Neuron (in vitro differentiated cells): ENCODE results near the gene LCNL1.

Experiments
- H2AFZ ChIP-seq: one replicate; pipeline ENCODE4 v1.6.1; 2013; ENCODE audit warnings: low read depth, mild to moderate bottlenecking, inconsistent platforms, low read length, moderate library complexity
- H3K27me3 ChIP-seq: one replicate; pipeline ENCODE4 v1.6.1; 2013; ENCODE audit warnings: low read length; ENCODE audit not compliant: insufficient read depth
- H3K36me3 ChIP-seq: one replicate; pipeline ENCODE4 v1.6.1; 2013; ENCODE audit warnings: low read length; ENCODE audit not compliant: insufficient read depth
- H3K4me1 ChIP-seq: one replicate; pipeline ENCODE4 v1.6.1; 2013; ENCODE audit warnings: low read length; ENCODE audit not compliant: insufficient read depth
- H3K4me3 ChIP-seq: 2 replicates; pipeline ENCODE4 v1.5.1; 2013; ENCODE audit warnings: mild to moderate bottlenecking, low read length, moderate library complexity
- H3K9me3 ChIP-seq: one replicate; pipeline ENCODE4 v1.6.1; 2013; ENCODE audit warnings: low read length

The LCNL1 gene

GRCh38 chr9:136990242-136990911 lies 7.6 kb downstream of the LCNL1 start:
- Histone ChIP-seq H3K4me1 (peaks cover 12% of the 10 kb centered on the region), H3K36me3 (peaks cover 12% of the 10 kb centered on the region), H3K4me3 (no peak overlapping the region), H2AFZ (no peak overlapping the region), H3K9me3 (no peaks in the 10 kb centered on the region), H3K27me3 (no peaks in the 10 kb centered on the region)

- Histone ChIP-seq H3K36me3 (peaks cover 12% of the 10 kb centered on the region), H3K9me3 (no peaks in the 10 kb centered on the region), H2AFZ (peak within 1 kb of the TSS; percentile 42), H3K4me1 (peaks cover 12% of the 10 kb centered on the region), H3K4me3 (peak within 1 kb of the TSS; percentile 67), H3K27me3 (no peaks in the 10 kb centered on the region)
These were observed 9.4 kb downstream of the LCNL1 start, which contains the start of gene PAXX for GRCh38 chr9:136991993-136992818. PAXX (plus strand) TSS chr9:136992422; CDS start chr9:136992444, 22 bp downstream.

- Histone ChIP-seq H3K4me1 (peaks cover 12% of the 10 kb centered on the region), H2AFZ (no peak overlapping the region), H3K27me3 (no peaks in the 10 kb centered on the region), H3K4me3 (peak overlapping the region; percentile 67), H3K9me3 (no peaks in the 10 kb centered on the region), H3K36me3 (peaks cover 12% of the 10 kb centered on the region)
These were observed 10.1 kb downstream of the LCNL1 start for GRCh38 chr9:136992819-136993369.

- Histone ChIP-seq H3K36me3 (peaks cover 12% of the 10 kb centered on the region), H3K4me3 (no peak overlapping the region), H3K4me1 (peaks cover 12% of the 10 kb centered on the region), H3K27me3 (no peaks in the 10 kb centered on the region), H3K9me3 (no peaks in the 10 kb centered on the region), H2AFZ (no peak overlapping the region)
These were observed 11.5 kb downstream of the LCNL1 start for GRCh38 chr9:136994180-136994887.

- Histone ChIP-seq H3K4me3 (no peak overlapping the region), H3K9me3 (no peaks in the 10 kb centered on the region), H2AFZ (no peak overlapping the region), H3K4me1 (peaks cover 8% of the 10 kb centered on the region), H3K36me3 (peaks cover 12% of the 10 kb centered on the region), H3K27me3 (no peaks in the 10 kb centered on the region)
These were observed 12.1 kb downstream of the LCNL1 start for GRCh38 chr9:136994888-136995230.

GRCh38 chr9:136995362-136995761 lies 12.6 kb downstream of the LCNL1 start:
- Histone ChIP-seq H3K4me1 (peaks cover 7% of the 10 kb centered on the region), H3K9me3 (no peaks in the 10 kb centered on the region), H3K27me3 (no peaks in the 10 kb centered on the region), H2AFZ (no peak overlapping the region), H3K36me3 (peaks cover 12% of the 10 kb centered on the region), H3K4me3 (no peak overlapping the region)

- H3K9me3 ChIP-seq = no peaks in the 10 kb centered on the region
- H3K4me3 ChIP-seq = no peak overlapping the region
- H3K27me3 ChIP-seq = no peaks in the 10 kb centered on the region
- H3K36me3 ChIP-seq = peaks cover 12% of the 10 kb centered on the region
- H3K4me1 ChIP-seq = peaks cover 7% of the 10 kb centered on the region
- H2AFZ ChIP-seq = no peak overlapping the region
These were observed 13.0 kb downstream of the LCNL1 start for GRCh38 chr9:136995772-136996311.

GRCh38 chr9:136996361-136997292 lies 13.8 kb downstream of the LCNL1 start, which contains the start of gene CLIC3:
CLIC3 (minus strand) TSS chr9:136996568; CDS start chr9:136996543, 25 bp downstream.
- Histone ChIP-seq H3K27me3 (no peaks in the 10 kb centered on the region), H2AFZ (no peak within 1 kb of the TSS), H3K4me1 (peaks cover 7% of the 10 kb centered on the region), H3K4me3 (no peak within 1 kb of the TSS), H3K36me3 (peaks cover 12% of the 10 kb centered on the region), H3K9me3 (no peaks in the 10 kb centered on the region)

- no peak overlapping the region for H3K4me3 ChIP-seq
- no peaks in the 10 kb centered on the region for H3K9me3 ChIP-seq
- H2AFZ ChIP-seq = no peak overlapping the region
- H3K4me1 ChIP-seq = peaks cover 7% of the 10 kb centered on the region
- H3K27me3 ChIP-seq = no peaks in the 10 kb centered on the region
- H3K36me3 ChIP-seq = peaks cover 12% of the 10 kb centered on the region
These were observed 14.6 kb downstream of the LCNL1 start for GRCh38 chr9:136997371-136997770.

- Histone ChIP-seq H3K4me1 (peaks cover 5% of the 10 kb centered on the region), H3K9me3 (no peaks in the 10 kb centered on the region), H3K4me3 (no peak overlapping the region), H2AFZ (no peak overlapping the region), H3K27me3 (no peaks in the 10 kb centered on the region), H3K36me3 (peaks cover 12% of the 10 kb centered on the region)
These were observed 15.0 kb downstream of the LCNL1 start for GRCh38 chr9:136997830-136998234.

- Histone ChIP-seq H3K36me3 (no peaks in the 10 kb centered on the region), H3K4me3 (no peak overlapping the region), H3K27me3 (no peaks in the 10 kb centered on the region), H3K9me3 (no peaks in the 10 kb centered on the region), H2AFZ (no peak overlapping the region), H3K4me1 (no peaks in the 10 kb centered on the region)
These were observed 17.6 kb downstream of the LCNL1 start for GRCh38 chr9:137000177-137000930.
